Inferior parietal cortex (tissue), 1 donor: ENCODE measurements around the gene CCDC149.
A peak's percentile ranks its signal among the peaks of the same experiment; 100 is the strongest.
"Not testable (repeated sequence)": the region's sequence is repeated elsewhere in the genome, so short reads cannot be mapped to it uniquely, and the experiment has no call there.

Experiments
- DNase-seq: peaks from one replicate; pipeline ENCODE4 v3.0.0-alpha.2; 2016; ENCODE audit errors: extremely low spot score

CCDC149 gene

GRCh38 chr4:24917076-24917856 is 4.4 kb upstream of the CCDC149 start:
- DNase-seq = no peak

- no peak for DNase-seq
These were observed 2.5 kb upstream of the CCDC149 start for GRCh38 chr4:24915121-24915922.

GRCh38 chr4:24914460-24914859 is 1.6 kb upstream of the CCDC149 start:
- DNase-seq = no peak

DNA sequence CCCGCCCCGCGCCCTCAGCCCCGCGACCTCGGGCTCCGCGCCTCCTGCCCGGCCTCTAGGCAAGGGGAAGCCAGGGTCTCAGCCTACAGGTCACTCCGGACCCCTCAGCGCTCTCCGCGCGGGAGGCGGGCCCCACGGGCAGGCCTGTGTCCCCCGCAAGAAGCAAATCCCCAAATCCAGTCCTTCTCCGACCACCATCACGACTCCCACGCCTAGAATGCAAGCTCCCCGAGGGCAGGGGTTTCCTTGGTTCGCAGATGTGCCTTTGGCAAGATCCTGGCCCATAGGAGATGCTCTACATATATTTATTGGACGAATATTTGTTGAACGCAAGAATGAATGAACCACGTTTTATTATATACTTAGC is 260 bp upstream of the CCDC149 start:
- DNase-seq = no peak

DNA sequence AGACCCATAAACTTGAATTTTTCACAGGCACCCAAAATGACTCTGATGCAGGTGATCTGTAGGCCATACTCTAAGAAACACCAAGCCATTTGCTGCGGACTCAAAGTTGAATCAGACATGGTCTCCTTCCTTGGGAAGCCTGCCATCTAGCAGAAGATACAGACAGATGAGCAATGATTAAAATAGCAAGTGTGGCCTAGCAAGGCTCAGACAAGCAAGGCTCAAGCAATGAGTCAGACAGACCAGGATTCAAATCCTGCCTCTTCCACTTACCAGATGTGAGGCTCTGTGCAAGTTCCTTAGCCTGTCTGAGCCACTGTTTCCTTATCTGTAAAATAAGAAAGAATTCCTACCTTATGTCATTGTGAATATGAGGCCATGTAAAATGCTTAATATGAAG is 2.3 kb downstream of the CCDC149 start:
- DNase-seq = no peak

DNA sequence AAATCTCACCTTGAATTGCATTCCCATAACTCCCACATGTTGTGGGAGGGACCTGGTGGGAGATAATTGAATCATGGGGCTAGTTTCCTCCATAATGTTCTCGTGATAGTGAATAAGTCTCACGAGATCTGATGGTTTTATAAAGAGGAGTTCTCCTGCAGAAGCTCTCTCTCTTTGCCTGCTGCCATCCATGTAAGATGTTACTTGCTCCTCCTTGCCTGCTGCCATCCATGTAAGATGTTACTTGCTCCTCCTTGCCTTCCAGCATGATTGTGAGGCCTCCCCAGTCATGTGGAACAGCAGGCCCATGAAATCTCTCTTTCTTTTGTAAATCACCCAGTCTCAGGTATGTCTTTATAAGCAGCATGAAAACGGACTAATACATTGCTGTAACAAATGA is 3.2 kb downstream of the CCDC149 start:
- DNase-seq = not testable (repeated sequence)

DNA sequence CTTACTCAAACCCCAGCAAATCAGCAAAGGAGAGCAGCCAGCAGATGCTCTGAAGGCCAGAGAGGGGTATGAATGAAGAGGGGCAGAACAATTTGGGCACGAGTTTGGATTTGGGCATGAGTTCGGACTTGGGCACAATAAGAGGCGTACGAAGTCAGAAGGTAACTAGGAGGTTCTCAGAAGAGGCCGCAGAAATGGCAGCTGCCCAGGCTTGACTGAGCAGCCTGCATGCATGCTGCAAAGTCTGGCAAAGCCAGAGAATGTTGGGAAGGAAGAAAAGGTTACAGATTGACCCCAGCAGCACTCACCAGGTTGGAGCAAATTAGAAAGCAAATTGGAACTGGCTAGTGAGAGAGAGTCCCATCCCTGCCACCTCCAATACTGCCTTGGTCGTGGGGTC is 15.2 kb downstream of the CCDC149 start:
- DNase-seq = no peak

DNA sequence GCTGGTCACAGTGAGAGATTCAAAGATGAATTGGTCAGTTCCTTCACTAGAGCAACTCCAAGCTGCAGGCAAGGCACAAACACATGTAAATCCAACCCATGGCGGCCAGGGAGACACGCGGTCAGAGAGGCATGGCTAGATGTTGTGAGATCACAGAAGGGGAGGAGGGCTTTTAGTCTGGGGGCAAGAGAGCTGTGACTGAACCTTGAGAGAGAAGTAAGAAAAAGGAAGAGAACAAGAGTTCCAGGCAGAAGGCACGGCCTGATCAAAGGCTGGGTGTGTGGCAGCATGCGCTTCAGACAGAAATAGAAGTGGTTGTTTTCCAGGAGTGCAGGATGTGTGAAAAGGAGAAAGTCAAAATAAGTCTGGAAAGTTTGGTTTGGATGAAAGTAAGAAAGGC is 15.9 kb downstream of the CCDC149 start:
- no peak for DNase-seq

GRCh38 chr4:24896056-24896455 is 16.8 kb downstream of the CCDC149 start:
- DNase-seq = no peak

DNA sequence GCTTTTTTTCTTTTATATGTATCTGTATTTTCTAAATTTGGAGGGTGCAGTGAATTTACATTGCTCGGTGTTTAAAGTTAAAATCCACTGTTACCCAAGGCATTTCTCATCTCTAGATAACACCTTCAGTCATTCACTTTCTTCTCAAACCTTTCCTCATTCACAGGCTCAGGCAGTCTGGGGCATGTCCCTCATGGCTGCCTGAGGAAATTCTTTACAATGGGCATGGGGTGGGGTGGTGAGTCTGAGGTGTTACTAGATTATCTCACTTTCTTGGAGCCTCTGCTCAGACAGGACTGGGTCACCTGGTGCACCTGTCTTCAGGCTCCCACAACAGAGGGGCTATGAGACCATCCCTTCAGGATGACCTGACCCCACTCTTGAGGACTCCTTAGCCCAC is 17.4 kb downstream of the CCDC149 start:
- DNase-seq = no peak

DNA sequence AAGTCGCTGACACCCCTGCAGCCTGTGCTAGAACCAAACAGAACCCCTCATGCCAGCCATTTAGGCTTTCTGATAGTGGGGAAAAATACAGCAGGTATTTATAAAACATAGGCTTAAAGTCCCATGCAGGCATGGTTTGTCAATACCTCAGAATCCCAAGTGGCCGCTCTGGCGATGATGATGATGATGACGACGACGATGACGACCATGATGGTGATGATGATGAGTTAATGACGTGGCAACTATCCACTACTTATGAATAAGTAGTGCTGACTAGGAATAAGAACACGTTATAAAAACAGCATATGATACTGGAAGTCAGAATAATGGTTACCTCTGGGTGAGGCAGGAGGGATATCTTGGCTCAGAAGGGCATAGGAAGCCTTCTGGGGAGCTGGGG is 18.0 kb downstream of the CCDC149 start:
- no peak for DNase-seq

- DNase-seq = no peak
These were observed 18.6 kb downstream of the CCDC149 start for GRCh38 chr4:24894243-24894642.

GRCh38 chr4:24892778-24893177 is 20.1 kb downstream of the CCDC149 start:
- no peak for DNase-seq

- no peak for DNase-seq
These were observed 20.6 kb downstream of the CCDC149 start for GRCh38 chr4:24892278-24892677.

DNA sequence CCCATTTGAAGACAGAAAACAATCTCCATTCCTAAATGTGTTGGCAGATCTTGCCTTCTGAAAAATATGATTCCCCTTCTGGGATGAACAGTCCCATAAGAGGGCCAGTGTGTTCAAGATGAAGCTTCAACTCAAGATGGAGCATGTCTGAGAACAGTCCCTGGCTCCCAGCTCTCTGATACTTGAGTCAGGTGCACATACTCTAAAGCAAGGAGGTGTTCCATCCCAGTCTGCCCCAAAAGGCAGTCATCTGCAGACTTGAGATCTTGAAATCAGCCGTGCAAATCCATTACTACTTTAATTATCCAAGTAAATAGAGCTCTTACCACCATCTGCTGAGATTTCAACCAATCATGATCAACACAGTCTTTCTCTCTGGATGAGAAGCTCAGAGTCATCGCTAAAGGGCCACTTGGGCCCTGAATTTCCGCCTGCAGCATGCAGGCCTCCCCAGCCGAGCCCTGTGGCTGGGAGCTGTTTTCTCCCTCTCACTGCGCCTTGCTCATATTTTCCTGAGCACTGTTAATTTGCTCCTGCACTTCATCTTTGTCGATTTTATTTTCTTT is 22.2 kb downstream of the CCDC149 start:
- no peak for DNase-seq

DNA sequence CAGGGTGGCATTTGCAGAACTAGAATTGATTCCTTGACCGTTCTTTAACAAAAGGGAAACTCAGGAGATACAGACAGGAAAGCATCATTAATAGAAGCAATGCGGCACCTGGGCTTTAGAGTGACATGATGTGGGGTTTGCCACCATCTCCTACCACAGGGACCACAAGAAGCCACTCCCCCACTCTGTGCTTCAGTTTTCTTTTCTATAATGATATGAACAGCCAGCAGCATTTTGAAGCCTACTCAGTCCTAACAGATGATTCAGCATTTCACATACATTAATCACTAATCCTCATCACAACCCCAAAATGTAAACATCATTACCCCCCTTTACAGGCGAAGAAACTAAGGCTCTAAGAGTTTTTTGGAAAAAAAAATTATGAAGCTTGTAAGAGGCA is 22.9 kb downstream of the CCDC149 start:
- DNase-seq = no peak

- DNase-seq = no peak
These were observed 24.1 kb downstream of the CCDC149 start for GRCh38 chr4:24888475-24889344.

DNA sequence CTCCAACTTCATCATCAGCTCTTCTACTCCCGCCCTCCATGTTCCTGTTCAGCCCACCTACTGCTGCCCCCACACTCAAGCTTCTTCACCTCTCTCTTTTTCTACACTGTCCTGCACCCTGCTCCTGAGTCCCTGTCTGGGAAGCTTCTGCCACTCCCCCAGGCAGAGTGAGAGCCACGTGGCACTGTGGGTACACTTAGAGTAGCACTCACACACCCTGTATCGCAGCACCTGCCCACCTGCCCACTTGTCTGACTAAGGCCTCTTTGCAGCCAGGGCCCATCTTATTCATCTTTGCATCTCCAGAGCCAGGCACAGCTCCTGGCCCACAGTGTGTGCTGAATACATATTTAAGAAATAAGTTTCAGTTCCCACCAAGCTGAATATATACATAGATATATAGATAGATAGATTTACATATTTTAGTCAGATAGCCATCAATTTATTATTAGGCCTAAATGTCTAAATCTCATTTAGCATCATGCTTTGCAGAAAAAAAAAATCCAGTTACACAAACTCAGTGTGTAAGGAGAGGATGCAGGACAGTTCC is 24.9 kb downstream of the CCDC149 start:
- DNase-seq = no peak

DNA sequence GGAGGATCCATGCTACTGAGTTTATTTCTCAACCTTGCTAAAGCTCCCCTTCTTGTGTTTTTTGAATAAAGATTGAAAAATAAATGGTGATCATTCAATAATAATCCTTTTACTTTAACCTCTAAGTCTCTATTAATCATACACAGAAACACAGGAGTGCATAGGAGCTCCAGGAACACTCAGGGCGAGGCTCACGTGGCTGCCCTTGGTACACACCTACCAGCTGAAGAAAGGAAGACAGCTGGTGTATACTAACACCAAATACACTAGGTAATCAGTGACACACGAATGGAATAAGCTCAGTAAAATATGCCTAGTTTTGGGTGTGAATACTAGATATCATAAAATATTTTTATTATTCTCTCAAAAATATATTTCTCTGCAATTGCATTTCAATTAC is 26.2 kb downstream of the CCDC149 start:
- DNase-seq = no peak

DNA sequence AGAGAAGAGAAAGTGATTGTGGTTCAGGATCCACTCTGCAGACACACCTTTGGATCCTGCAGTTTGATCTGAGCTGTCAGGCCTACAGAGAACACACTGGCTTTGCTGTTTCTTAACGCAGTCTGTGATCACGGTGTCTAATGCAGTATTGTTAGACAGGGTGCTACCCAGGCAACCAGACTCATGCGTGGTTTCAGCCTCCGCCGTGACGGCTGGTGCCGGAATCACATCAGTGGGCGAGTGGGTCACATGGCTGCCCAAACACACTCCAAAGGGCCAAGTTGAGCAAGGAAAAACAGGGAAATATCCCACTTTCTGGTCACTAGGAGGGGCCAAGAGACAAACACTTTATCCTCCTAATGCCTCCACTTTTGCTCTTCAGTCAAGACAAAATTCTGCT is 27.5 kb downstream of the CCDC149 start:
- DNase-seq = peak; percentile 34

- no peak for DNase-seq
These were observed 27.9 kb downstream of the CCDC149 start for GRCh38 chr4:24884902-24885301.
